ENCODE measurements around the gene STAG3. TPM values are rescaled to one million over a fixed set of nuclear protein-coding genes. Genes with fewer than 3 reads are reported as not detected.

Gene STAG3
- total RNA-seq, 1 experiment from 2014 or later: 1.7 TPM

- no TSS peak for BruUV-seq (replicated peaks)
- Histone ChIP-seq H3K36me3 (ENCODE audit: control insufficient read depth, insufficient read depth, low read length) (peaks cover 6% of the 10 kb centered on the region), H3K4me1 (ENCODE audit: control insufficient read depth, insufficient read depth, low read length) (peaks cover 49% of the 10 kb centered on the region), H3K4me3 (ENCODE audit: low read depth in 2 of 2, low read length in 2 of 2) (no peak overlapping the region), H3K9me3 (ENCODE audit: control insufficient read depth, insufficient read depth, low read depth, low read length) (no peaks in the 10 kb centered on the region), H3K27me3 (ENCODE audit: control insufficient read depth, insufficient read depth, low read length) (no peaks in the 10 kb centered on the region), H3K27ac (ENCODE audit: low read length) (peak overlapping the region; percentile 24; the same call in 1 of the 2 replicates)
- in situ Hi-C loops (cut with HindIII; ENCODE audit: low pct_unique_long_range_greater_than_20kb, low sequenced_read_pairs): no loop called here
- DNase-seq (ENCODE audit: low read depth, low spot score) (no peak), ATAC-seq (no peak)
- CTCF ChIA-PET: no interaction called here
- intact Hi-C loops (cut with micrococcal nuclease; ENCODE audit: unreplicated experiment): no loop called here
- no peak for TF ChIP-seq TCF7L2 (IDR thresholded peaks at IDR 0.05; ENCODE audit: low read depth, low read length)
- no peak for TF ChIP-seq CTCF (IDR thresholded peaks at IDR 0.05)
- TF ChIP-seq, protein P1, sequence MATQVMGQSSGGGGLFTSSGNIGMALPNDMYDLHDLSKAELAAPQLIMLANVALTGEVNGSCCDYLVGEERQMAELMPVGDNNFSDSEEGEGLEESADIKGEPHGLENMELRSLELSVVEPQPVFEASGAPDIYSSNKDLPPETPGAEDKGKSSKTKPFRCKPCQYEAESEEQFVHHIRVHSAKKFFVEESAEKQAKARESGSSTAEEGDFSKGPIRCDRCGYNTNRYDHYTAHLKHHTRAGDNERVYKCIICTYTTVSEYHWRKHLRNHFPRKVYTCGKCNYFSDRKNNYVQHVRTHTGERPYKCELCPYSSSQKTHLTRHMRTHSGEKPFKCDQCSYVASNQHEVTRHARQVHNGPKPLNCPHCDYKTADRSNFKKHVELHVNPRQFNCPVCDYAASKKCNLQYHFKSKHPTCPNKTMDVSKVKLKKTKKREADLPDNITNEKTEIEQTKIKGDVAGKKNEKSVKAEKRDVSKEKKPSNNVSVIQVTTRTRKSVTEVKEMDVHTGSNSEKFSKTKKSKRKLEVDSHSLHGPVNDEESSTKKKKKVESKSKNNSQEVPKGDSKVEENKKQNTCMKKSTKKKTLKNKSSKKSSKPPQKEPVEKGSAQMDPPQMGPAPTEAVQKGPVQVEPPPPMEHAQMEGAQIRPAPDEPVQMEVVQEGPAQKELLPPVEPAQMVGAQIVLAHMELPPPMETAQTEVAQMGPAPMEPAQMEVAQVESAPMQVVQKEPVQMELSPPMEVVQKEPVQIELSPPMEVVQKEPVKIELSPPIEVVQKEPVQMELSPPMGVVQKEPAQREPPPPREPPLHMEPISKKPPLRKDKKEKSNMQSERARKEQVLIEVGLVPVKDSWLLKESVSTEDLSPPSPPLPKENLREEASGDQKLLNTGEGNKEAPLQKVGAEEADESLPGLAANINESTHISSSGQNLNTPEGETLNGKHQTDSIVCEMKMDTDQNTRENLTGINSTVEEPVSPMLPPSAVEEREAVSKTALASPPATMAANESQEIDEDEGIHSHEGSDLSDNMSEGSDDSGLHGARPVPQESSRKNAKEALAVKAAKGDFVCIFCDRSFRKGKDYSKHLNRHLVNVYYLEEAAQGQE (IDR thresholded peaks at IDR 0.05; ENCODE audit: insufficient read depth in 1 of 2, low read depth in 2 of 2, low read length in 1 of 2): no peak
- no peak; the same call in none of the 2 replicates for TF ChIP-seq POLR2AphosphoS5 (IDR thresholded peaks at IDR 0.05; ENCODE audit: low read depth, low read length)
- no peak for TF ChIP-seq SIN3A (IDR thresholded peaks at IDR 0.05; ENCODE audit: borderline replicate concordance, insufficient read depth, low read depth, low read length)
- POLR2A ChIA-PET: interaction anchor here (0.6 kb wide), 2 partner anchors 12 to 43 kb away, joined by 3 to 4 read pairs; no protein-coding TSS in a partner anchor
Observed at GRCh38 chr7:100152937-100153666, 24.6 kb upstream of the STAG3 start.

- in situ Hi-C loops (cut with HindIII; ENCODE audit: low pct_unique_long_range_greater_than_20kb, low sequenced_read_pairs): no loop called here
- BruUV-seq (replicated peaks): no TSS peak
Observed at GRCh38 chr7:100153708-100154535, 23.8 kb upstream of the STAG3 start.

More at GRCh38 chr7:100153708-100154535, 23.8 kb upstream of the STAG3 start:
- CTCF ChIA-PET: no interaction called here
- DNase-seq (ENCODE audit: low read depth, low spot score): no peak
- Histone ChIP-seq H3K4me1 (ENCODE audit: control insufficient read depth, insufficient read depth, low read length) (peaks cover 49% of the 10 kb centered on the region), H3K36me3 (ENCODE audit: control insufficient read depth, insufficient read depth, low read length) (peaks cover 6% of the 10 kb centered on the region), H3K4me3 (ENCODE audit: low read depth in 2 of 2, low read length in 2 of 2) (no peak overlapping the region), H3K27ac (ENCODE audit: low read length) (peak overlapping the region; percentile 42; the same call in 1 of the 2 replicates), H3K27me3 (ENCODE audit: control insufficient read depth, insufficient read depth, low read length) (no peaks in the 10 kb centered on the region), H3K9me3 (ENCODE audit: control insufficient read depth, insufficient read depth, low read depth, low read length) (no peaks in the 10 kb centered on the region)
- intact Hi-C loops (cut with micrococcal nuclease; ENCODE audit: unreplicated experiment): no loop called here
- no peak for ATAC-seq
- POLR2A ChIA-PET: interaction anchor here (0.6 kb wide), 3 partner anchors 13 to 52 kb away, joined by 3 to 8 read pairs (median 4); partner anchors contain the start of gene AP4M1
- TF ChIP-seq POLR2AphosphoS5 (IDR thresholded peaks at IDR 0.05; ENCODE audit: low read depth, low read length): no peak
- TF ChIP-seq, protein P1 (IDR thresholded peaks at IDR 0.05; ENCODE audit: insufficient read depth in 1 of 2, low read depth in 2 of 2, low read length in 1 of 2): no peak
- TF ChIP-seq SIN3A (IDR thresholded peaks at IDR 0.05; ENCODE audit: borderline replicate concordance, insufficient read depth, low read depth, low read length): no peak
- TF ChIP-seq TCF7L2 (IDR thresholded peaks at IDR 0.05; ENCODE audit: low read depth, low read length): peak; percentile 46; the same call in 1 of the 2 replicates
- no peak for TF ChIP-seq CTCF (IDR thresholded peaks at IDR 0.05)

All from Panc1 (cell line).